GM19438 (cell line): Measurements from ENCODE around the gene FRMPD2.
"Not testable (repeated sequence)": the region's sequence is repeated elsewhere in the genome, so short reads cannot be mapped to it uniquely, and the experiment has no call there.

Experiments
- ATAC-seq: cut with Tn5 transposase; IDR thresholded peaks from one replicate; pipeline ENCODE4 v1.9.1; 2021; ENCODE audit warnings: low read depth; ENCODE audit not compliant: unreplicated experiment

The FRMPD2 gene

GRCh38 chr10:48209241-48209640 is 65.3 kb downstream of the FRMPD2 start:
- no peak for ATAC-seq

DNA sequence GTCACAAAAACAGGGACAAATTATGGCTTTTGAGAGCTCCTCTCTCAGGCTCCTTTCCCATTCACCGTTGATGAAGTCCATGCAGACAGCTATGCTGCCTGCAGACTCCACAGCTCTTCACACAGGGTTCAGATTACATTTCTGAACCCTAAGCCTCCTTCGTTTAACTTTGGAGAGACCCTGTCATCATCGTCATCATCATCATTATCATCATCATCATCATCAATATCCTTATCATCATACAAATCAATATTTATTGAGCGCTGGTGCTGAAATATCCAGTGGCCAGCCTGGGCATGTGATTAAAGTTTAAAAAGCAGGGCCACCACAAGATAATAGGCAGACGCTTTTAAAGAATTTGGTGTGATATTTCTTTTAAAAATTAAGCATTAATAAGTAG is 66.6 kb downstream of the FRMPD2 start:
- ATAC-seq: no peak

- no peak for ATAC-seq
Measured at GRCh38 chr10:48206482-48207250, 67.8 kb downstream of the FRMPD2 start.

- no peak for ATAC-seq
Measured at GRCh38 chr10:48205918-48206317, 68.6 kb downstream of the FRMPD2 start.

DNA sequence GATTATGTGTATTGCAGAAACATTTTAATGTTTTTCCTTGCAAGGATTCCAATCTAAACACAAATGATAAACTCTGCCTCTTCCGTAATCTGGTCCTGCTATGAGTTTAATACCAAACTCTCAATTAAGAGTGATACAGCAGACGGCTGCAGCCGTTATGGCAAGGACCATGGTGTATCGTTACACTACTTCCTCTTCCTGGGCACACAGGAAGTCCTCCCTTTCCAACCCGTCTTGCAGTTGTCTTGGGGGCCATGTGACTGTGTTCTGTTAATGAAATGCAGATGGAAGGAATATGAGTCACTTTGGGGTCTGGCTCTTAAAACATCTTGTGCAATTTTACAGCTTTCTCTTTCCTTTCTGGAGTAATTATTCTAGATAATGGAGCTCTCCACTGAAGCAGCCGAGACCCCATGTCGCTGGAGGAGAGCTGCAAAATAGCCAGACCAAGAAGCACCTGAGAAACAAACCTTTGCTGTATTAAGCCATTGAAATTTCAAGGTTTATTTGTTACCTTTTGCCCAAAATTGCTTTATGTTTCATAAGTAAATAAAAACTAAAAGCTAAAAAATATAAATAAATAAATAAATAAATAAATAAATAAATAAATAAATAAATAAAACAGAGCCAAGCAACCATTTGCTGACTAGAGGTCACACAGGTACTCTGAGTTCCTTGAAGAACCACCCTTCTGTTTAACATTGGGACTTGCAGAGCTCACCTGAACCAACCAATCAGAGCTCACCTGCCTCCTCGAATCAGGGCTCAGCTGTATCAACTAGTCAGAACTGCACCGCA is 74.7 kb downstream of the FRMPD2 start:
- ATAC-seq: no peak

GRCh38 chr10:48197236-48197899 is 77.1 kb downstream of the FRMPD2 start:
- ATAC-seq: no peak

DNA sequence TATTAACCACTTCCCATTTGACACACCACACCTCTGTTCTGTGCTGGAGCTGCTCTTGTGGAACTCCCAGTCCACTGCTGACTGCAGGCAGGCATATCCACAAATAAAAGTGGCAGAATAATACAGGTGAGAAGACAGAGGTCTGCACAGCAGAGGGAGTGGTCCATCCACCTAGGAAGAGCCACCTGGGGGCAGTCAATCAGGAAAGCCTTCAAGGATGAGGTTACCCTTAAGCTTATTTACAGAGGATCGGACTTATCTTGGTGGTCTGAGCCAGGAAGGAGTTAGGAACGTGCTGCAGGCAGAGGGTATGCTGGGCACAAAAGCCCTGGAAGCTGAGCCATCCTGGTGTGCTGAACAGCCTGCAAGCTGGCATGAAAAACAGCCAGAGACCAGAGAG is 78.7 kb downstream of the FRMPD2 start:
- no peak for ATAC-seq

GRCh38 chr10:48194830-48195229 is 79.7 kb downstream of the FRMPD2 start:
- ATAC-seq: no peak

GRCh38 chr10:48193556-48193955 is 80.9 kb downstream of the FRMPD2 start:
- ATAC-seq: no peak

DNA sequence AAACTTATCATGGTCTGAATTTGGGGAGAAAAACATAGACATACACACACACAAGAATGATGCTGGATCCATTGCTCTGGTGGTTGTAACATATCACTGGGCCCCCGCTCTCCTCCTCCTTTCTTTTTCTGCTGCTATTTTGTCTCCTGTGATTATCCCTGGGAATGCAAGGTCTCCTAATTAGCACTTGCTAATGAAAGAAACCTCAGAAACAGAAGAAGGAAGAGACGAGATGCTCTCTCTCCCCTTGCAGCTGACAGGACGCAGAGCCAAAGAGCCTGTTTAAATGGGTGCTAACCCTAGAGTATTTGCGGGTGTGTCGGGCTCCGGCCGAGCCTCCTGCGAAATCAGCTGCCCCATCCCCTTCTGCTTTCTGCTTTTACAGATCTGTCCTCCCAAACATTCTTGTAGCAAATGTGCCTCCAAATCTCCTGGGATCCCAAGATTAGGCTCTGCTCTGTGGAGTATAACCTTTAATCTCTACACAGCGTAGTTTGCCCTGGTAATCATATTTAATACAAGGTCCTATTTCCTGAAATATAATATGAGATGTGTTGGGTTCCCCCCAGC is 81.5 kb downstream of the FRMPD2 start:
- ATAC-seq: no peak

DNA sequence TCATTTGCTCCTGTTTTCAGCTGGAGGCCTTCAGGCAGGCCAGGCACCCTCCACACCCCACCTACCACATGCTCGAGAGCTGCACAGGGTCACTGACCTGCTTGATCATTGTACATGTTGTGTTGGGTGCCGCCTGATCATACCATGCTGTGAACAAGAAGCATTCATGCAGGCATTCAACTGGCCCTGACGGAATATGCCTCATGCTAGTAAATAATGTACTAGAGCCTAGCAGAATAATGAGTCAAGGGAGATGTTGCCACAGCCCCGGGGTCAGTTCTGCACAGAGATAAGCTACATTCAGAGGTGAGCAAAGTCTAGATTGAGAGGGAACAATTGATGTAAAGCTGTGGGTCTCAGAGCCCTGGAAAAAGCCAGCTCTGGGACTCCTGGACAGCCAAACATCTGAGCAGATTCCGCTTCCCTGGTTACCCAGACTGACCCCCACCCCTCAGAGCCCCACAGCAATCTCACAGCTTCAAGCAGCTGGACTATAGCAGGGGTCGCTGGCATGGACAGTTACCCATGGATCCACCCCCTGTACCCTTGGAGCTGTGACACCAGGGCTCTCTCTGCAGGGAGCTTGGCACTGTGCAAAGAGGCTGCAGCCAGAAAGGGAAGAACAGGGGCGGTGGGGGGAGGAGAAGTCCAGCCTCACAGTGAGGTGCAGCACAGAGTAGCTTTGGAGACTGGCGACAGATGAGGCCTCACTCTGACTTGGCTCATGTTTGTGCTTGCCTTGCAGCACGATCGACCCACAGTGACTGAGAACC is 86.6 kb downstream of the FRMPD2 start:
- no peak for ATAC-seq

DNA sequence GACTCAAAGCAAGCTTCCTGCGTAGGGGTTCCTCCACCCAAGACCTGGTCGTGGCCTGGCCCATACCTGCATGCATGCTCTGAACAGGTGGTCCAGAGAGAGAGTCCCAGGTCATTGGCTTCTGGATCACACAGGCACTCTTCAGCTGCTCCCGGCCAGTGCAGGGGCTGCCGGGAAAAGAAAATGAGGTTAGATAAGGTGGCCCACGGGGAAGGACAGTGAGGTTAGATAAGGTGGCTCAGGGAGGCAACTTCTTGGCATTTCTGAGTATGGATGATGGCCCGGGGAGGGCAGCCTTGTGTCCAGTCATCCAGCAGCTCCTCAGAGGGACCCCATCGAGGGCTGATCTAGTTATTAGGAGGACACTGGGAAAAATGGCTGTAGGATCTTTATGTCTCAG is 87.4 kb downstream of the FRMPD2 start:
- ATAC-seq: no peak

- ATAC-seq: not testable (repeated sequence)
Measured at GRCh38 chr10:48186264-48186804, 88.2 kb downstream of the FRMPD2 start.

DNA sequence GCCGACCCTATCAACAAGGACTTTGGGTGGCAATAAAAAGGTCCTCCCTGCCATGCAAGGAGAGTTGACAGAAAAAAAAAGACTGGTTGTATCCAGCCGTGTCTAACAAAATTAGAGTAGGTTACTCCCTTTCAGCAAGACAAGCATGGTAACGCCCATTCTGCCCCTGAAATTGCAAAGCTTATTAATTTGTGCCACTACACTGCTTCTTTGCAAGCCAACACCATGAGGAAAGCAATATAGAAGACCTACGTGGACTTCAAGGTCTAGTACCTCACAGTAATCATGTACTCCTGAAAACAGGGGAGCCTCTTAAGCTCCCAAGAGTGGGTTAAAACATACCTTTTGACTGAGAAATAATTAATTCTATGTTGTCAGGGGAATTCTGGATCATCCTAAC is 90.3 kb downstream of the FRMPD2 start:
- ATAC-seq: no peak

DNA sequence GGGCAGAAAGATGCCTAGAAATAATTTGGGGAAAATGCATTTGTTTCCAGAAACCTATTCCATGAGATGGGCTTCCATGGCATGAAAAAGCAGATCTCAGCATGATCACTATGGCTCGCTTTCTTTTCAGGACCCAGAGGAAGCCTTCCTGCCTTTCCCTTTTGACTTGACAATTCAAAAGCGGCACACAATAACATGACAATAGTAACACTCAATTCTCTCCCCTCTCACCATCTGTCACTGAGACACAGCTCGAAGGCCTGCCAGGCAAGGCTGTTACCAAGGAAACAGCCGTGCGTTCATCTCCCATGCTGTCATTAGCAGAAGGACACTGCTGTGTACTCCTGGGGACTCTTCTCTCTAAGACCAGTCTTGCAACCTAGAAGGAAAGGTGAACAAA is 101.8 kb downstream of the FRMPD2 start:
- not testable (repeated sequence) for ATAC-seq

GRCh38 chr10:48160670-48161069 is 113.8 kb downstream of the FRMPD2 start:
- not testable (repeated sequence) for ATAC-seq

- ATAC-seq: not testable (repeated sequence)
Measured at GRCh38 chr10:48160163-48160562, 114.3 kb downstream of the FRMPD2 start.

- not testable (repeated sequence) for ATAC-seq
Measured at GRCh38 chr10:48154211-48155140, 120.0 kb downstream of the FRMPD2 start.

DNA sequence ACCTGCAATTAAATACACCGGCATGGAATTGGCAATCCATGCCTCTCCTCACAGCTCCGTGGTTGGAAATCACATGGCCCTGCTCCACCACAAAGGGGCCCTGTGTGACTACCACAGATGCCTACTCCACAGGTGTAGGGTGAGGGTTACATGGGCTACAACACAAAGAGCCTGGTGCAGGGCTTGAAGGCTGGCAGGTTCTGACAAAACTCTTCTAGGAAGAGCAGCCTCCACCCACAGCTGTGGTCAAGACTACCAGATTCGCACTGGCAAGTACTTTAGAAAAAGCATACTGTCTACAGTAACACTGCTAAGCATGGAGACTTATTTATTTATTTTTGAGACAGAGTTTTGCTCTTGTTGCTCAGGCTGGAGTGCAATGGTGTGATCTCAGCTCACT is 126.9 kb downstream of the FRMPD2 start:
- not testable (repeated sequence) for ATAC-seq
